GM12873 (cell line): ENCODE results near the gene EPHB1.

ENCODE experiments used
- TF ChIP-seq, protein P1 (sequence below): IDR thresholded peaks from 2 replicates; pipeline ENCODE4 v1.5.1; 2012; ENCODE audit warnings: low read depth, mild to moderate bottlenecking, moderate library complexity, low read length, control low read depth; ENCODE audit not compliant: insufficient read depth; ENCODE audit errors: missing control alignments

Gene EPHB1

DNA sequence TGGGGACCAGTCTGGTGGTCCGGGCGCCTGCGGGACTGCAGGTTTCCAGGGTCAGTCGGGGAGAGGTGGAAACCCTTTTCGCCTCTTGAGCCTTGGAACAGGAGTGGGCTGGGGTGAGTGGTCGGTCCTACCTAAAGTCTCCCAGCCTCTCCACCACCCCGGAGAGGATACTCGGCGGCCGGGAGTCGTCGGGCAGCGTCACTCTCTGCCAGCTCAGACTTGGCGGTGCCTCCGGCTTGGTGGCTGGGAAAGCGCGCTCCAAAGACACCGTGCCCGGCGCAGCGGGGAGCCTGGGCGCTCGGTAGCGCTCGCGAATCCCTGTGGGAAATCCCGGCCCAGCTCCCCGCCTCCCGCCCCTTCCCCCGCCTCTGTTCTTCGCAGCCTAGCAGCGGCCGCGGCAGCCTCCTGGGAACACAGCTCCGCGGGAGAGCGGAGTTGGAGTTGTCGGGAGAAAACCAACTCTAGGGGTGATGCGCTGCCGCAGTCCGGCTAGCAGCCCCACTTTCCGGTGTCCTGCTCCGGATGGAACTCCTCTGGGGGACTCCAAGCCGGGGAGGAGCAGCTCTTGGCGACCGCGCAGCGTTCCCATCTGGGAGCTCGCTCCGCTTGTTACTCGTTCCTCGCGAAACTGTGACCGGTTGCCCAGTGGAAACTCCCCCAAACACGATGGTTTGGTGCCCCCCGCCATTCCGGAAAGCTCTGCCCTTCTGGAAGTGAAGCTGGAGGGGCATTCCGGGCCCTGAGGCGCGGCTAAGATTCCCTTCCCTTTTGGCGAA, 1.4 kb downstream of the EPHB1 start:
- TF ChIP-seq, protein P1, sequence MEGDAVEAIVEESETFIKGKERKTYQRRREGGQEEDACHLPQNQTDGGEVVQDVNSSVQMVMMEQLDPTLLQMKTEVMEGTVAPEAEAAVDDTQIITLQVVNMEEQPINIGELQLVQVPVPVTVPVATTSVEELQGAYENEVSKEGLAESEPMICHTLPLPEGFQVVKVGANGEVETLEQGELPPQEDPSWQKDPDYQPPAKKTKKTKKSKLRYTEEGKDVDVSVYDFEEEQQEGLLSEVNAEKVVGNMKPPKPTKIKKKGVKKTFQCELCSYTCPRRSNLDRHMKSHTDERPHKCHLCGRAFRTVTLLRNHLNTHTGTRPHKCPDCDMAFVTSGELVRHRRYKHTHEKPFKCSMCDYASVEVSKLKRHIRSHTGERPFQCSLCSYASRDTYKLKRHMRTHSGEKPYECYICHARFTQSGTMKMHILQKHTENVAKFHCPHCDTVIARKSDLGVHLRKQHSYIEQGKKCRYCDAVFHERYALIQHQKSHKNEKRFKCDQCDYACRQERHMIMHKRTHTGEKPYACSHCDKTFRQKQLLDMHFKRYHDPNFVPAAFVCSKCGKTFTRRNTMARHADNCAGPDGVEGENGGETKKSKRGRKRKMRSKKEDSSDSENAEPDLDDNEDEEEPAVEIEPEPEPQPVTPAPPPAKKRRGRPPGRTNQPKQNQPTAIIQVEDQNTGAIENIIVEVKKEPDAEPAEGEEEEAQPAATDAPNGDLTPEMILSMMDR = no peak

DNA sequence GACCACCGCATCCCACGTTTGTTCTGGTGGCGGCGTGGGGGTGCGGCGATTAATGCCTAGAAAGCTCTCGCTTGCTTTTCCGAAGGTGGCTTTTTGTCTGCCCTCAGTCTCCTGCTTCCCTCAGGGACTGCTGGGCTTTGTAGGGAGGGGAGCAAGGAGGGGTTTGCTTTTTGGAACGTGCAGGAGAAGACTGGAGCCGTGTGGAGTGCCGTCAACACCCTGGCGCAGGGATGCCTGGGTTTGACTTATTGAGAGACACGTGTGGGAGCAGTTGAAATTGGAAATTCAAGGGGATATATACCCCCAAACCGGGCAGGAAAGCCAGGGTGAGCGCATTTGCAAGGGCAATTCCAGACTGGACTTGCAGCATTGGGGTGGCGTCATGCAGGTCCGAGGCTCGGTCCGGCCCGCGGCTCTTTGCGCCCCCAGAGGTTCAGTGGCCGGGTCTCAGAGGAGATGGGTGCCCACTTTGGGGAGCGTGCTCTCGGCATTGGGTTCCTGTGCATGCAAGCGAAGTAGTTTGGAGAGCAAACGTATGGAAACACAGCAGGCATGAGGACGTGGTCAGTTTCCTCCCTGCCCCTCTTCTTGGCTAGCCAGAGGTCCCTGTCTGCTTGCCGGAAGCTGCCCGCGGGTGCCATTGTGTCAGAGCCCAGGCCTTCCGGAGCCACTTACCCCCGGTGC, 2.1 kb downstream of the EPHB1 start:
- TF ChIP-seq, protein P1 = peak; percentile 16

DNA sequence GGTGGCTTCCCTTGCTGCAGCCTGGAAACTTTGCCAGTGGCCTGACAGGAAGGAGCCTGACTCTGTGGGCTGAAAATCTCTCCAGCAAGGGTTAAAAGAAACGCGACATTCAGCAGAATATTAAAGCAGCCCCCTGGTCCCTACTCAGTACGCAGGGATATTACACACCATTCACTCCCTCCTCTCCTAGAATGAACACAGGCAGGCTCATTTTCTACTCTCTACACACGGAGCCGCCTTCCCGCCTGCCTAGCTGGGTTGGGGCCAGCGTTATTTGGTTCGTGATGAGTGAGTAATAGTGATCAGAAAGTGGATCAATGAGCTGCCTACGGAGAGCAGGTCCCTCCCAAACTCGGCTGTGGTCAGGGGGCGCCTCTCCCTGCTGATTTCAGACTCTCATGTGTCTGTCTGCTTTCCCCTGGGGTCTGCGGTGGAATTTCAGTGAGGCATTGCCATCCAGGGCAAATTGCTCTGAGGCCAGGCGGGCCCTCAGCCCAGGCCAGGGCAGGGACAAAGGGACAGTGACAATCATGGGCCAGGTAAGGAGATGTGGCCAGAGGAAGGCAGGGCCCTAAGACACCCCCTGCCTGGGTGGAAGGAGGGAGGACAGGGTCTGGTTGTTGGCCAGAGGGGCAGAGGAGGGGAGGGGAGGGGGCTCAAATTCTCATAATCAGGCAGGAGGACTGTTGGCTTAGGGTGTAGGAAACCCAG, 2.8 kb downstream of the EPHB1 start:
- TF ChIP-seq, protein P1 = no peak

DNA sequence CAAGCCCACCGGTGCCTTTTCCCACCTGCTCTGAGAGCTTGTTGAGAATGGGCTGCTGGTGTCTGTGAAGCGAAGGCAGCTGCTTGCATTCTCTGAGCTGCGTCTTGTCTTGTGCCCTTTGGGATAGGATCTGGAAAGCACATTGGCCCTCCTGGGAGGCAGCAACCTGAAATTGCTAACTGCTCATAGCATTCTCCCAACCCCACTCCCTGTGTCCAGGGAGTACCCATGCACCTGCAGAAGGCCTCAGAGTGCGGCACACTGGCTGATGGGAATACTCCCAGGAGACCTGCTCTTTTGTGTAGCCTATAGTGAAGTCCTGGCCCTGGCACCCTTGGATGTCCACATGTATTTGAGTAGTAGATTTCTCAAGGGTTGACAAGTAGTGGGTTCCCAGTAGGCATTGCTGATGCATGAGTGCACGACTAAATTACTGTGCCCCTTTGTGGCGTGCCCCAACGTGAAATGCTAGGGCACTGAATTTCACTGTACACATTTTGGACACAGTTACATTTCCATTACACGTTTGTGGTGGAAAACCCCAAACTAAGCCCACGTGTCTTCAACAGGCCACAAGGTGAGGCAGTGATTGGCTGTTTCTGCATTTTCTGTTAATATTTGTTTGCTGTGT, 3.7 kb downstream of the EPHB1 start:
- TF ChIP-seq, protein P1 = no peak

DNA sequence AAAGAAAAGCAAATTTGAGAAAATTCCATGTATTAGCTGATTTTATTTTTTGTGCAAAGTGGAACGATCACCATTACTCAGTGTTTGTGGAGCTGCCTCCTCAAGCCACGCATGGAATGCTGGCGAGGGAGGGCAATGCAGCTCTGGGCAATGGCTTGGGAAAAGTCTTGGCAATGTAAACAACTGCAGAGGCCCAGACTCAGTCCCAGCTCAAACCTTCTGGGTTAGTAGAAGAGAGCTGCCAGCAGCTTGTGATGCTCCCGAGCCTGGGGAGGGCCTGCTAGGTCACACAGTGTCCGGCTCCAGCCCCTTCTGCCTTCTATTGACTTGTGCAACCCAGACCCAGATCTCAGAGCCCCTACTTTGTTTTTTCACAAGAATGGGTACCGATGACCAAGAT, 4.3 kb downstream of the EPHB1 start:
- TF ChIP-seq, protein P1 = no peak

DNA sequence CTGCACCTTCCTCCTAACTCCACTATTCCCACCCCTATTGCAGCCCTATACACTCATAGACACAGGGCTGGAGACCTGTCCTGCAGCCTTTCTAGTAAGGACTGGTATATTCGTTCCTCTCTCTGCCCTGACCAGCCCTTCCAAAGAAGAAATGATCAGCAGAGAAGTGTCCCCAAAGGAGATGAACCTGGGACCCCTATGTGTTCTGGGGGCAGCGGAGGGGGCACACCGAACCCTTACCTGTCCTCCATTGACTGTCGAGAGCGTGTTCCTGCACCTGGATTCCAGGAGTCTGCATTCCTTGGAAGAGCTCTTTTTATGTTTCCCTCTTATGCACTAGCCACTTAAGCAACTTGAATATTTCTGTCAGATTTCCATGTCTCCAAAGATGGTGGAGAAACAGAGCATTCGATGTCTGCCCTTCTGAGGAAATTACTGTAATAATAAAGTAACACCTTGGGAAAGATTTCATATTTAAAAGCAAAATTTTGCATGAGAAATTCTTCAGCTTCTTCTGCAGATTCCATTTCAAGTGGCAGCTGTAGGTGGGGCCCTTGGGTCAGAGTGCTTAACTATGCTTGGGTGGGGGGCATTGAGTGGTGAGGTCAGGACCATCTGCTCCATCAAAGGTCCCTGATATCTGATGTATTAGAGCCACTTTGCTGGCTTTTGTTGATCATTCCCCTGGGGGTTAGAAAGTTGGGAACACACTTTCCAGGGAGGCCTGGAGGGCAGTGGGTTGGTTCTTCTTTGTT, 6.3 kb downstream of the EPHB1 start:
- TF ChIP-seq, protein P1 = no peak
